ENCODE data around the gene POLE.
"Not testable (repeated sequence)": the region's sequence is repeated elsewhere in the genome, so short reads cannot be mapped to it uniquely, and the experiment has no call there.

The POLE gene

DNA sequence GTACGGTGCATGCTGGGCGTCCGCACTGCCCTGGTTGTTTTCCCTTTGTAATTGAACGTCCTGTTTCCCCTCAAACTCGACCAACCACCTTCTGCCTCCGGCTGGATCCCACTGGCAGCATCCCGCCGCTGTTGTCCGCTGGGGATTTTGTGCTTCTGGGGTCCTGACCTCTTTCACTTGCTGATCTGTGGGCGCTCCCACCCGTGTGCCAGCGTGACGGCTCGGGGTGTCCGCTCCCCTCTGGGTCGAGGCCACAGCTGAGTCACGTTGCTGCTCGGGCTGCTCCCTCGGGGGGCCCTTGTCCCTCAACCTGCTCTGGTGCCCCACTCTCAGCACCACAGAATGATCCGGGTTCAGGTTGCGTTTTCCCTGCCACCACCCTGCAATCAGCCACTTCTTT is 31.5 kb upstream of the POLE start:
- no peak for DNase-seq

DNA sequence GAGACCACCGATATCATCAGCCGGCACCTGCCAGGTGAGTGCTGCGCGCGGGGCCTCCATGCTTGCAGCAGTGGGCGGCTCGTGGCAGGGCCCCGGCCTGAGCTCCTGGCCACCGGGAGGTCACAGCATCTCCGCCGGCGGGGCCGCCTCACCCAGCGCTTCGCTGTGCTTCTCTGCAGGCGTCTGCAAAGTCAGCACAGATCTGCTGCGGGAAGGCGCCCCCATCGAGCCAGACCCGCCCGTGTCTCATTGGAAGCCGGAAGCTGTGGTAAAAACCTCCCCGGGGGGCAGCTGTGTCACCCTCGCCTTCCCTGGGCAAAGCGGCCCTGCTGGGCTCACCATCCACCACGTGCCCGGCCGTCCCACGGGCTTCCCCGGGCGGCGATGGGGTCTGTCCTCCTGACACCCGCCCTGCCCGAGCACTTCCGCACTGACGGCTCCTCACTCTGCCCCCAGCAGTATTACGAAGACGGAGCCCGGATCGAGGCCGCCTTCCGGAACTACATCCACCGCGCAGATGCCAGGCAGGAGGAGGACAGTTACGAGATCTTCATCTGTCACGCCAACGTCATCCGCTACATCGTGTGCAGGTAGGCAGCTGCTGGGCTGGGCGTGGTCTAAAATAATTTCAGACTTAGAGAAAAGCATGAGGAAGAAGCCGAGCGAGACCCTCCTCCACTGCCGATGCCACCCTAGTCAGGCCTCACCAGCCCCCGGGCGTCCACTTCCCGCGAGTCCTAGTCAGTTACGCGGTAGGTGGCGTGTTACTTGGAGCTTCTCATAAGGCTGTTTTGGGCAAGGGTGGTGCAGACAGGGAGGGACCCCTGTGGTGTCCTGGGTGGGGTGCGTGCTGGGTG is 30.6 kb upstream of the POLE start:
- DNase-seq: no peak

DNA sequence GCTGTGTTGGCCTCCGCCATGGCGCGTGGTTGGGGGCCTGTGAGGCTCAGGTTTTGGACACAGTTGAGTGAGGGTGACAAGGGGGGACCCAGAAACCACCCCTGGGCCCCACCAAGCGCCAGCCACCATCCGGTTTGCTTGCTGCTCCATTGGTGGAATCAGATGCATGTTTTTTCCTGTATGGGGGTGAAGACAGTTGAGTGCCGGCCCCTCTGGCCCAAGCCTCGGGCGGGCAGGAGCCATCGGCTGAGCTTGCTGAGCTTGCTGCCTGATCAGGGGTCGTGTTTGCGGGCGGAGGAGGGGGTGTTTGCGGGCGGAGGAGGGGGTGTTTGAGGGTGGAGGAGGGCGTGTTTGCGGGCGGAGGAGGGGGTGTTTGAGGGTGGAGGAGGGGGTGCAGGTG is 29.9 kb upstream of the POLE start:
- DNase-seq: no peak

DNA sequence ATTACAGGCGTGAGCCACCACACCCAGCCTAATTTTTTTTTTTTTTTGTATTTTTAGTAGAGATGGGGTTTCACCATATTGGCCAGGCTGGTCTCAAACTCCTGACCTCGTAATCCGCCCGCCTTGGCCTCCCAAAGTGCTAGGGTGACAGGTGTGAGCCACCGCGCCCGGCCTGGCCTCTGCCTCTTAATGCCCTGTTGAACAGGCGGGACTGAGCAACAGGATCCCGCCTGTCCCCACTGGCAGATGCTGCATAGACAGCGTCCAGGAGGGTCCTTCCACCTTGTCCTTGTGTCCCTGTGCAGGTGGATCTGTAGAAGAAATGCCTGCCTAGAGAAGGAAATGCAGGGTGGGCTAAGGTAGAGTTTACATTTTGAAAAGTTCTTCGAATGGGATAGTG is 29.2 kb upstream of the POLE start:
- no peak for DNase-seq

DNA sequence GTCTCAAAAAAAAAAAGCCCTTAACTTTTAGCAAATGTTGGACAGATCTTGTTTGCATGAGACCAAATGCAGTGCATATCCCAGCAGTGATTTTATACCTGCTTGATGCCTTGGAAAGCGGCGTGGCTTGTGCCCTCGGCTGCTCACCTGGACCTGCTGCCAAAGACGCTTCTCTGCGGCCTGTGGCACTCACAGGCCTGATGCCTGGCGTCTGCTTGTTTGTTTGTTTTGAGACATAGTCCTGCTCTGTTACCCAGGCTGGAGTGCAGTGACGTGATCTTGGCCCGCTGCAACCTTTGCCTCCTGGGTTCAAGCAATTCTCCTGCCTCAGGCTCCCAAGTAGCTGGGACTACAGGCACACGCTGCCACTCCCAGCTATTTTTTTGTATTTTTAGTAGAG is 28.7 kb upstream of the POLE start:
- DNase-seq: no peak

DNA sequence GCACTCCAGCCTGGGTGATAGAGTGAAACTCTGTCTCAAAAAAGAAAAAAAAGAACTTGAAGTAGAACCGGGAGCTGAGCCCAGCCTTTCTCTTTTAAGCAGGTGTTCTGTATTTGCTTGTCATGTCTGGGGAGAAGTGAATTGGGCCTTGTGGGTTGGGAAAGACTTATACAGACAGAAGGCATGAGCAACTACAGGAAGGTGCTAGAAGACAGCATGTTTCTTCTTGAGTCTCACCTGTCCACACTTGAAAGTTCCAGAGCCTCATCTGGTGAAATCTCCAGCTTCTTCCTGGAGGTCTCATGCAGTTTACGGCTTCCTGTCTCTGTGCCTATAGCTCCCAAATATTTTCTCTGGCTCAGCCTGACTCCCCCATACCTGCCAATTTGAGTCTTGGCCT is 26.0 kb upstream of the POLE start:
- no peak for DNase-seq

DNA sequence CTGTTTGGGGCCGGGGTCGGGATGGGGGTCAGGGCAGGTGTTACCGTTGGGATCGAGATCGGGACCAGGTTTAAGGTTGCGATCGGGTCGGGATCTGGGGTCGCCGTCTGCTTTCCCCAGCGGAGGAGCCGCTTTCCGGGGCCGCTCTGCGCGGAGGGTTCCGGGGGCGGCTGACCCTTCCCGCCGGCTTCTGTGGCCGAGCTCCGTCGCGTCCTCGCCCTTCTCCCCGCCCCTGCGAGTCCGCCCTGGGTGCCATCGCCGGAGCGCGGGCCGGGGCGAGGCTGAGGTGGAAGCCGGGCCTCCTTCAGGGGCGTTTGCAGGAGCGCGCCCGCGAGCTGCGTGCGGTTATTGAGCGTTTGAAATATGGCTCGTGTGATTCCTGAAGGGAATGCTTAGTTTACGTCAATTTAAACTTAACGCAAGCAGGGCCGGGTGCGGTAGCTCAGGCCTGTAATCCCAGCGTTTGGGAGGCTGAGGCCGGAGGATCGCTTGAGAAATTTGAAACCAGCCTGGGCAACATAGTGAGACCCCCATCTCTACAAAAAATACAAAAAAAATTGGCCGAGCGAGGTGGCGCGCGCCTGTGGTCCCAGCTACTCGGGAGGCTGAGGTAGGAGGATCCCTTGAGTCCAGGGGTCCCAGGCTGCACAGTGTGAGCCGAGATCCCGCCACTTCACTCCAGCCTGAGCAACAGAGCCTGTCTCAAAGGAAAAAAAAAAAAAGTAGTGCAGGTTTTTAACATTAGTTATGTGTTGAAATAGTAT is 24.1 kb upstream of the POLE start:
- DNase-seq: no peak

DNA sequence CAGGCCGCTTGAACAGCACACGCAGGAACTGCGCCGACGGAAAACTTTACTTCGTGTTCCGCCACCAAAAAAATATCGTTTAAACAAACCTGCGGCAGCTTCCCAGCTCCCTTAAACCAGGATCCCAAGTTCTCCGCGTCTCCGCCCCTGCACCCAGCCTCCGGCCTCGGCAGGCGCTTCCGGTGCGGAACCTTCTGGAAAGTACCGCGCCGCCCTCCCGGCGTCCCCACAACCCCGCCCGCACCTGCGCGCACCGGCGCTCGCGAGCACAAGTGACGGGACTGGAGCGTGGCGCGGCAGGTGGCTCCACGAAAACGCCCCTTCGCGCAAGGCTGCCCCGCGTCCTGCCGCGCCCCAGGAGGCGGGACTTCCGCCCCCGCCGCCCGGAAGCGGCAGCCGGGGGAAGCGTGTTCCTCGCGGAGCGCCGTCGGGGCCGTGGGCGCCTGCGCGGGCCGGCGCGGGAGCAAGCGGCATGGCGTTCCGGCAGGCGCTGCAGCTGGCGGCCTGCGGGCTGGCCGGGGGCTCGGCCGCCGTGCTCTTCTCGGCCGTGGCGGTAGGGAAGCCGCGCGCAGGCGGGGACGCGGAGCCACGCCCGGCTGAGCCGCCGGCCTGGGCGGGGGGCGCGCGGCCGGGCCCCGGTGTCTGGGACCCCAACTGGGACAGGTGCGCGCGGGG is 23.4 kb upstream of the POLE start, which contains the start of gene PGAM5:
TSS of gene PGAM5 (plus strand) at position 438 of the 675 bp plus-strand sequence. CDS start at position 473, 35 bp downstream.
- DNase-seq: peak in 1 of 2 experiments; percentile 48

DNA sequence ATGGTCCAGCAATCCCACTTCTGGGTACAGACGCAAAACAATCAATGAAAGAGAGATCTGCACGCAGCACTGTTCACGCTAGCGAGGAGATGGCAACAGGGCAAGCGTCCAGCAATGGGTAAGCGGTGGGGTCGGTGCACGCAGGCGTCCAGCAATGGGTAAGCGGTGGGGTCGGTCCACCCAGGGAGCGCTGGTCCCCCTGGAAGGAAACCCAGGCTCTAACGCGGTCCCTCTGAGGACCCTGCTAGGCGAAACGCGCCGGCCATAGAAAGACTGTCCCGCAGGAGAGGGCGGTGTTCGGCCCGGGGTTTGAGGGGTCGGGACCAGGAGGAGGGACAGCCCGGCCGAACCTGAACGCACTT is 22.9 kb upstream of the POLE start:
- DNase-seq: no peak

DNA sequence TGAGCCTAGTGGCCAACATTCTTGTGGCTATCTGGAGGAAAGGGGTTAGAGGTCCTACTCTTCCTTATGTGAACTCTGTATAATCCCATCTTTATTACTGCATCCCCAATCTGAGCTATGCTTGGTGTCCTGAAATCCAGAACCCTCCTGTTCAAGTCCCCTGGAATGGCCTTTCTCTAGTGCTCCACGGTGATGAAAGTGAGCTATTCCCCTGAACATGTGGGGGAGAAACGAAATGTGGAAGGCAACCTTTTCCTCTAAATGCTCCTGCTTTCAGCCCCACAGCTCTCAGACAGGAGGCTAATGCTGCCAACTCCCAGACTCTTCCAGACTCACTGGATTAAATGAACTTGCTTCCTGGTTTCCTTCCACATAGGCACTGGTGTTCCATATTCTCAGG is 21.0 kb upstream of the POLE start:
- DNase-seq: no peak

DNA sequence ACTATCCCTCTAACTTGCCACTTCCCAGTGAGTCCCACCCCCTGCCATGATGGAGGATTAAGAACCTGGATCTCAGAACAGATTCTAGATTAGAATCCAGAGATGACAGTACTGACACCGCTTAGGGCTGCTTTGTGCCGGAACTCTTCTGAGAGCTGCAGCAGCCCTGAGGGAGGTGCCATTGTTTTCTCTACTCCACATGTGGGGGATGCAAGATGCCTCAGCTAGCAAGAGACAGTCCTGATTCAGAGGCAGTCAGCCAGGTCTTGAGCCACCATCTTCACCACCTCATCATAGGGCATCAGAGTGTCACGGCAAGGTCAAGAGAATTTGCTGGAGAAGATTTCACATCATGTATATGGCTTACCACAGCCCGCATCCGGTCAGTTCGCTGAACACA is 20.1 kb upstream of the POLE start:
- no peak for DNase-seq

DNA sequence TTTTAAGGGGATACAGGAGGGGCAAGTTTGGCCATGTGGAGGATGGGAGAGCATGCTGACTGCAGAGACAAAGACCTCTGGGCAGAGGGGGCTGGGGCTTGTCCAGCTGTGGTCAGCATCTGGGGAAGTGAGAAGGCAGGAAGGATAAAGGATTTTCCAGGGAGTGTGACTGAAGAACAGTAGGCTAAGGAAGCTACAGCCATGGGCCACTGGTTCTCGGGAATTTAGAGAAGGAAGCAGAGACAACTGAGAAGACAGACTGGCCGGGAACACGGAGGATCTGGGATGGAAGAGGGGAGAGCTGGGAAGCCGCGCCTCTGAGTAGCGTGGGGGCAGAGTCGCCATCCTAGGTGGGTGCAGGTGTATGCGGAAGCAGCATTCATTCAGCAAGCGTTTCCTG is 16.5 kb upstream of the POLE start:
- no peak for DNase-seq

DNA sequence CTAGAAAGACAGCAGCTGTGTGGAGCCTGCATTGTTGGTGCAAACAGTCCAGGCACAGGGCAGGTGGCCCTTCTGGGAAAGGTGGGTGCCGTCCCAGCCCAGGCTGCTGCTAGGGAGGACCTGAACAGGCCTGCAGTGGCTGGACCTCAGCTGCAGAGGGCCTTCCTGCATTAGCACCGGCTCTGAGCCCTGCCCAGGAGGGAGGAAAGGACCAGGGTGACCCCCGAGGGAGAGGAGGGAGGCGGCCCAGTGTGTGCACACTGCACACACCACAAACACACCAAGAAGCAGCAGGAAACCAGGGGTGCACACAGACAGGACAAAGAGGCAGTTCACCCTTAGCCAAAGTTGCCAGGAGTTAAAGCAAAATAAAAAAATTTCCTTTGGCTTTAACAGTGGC is 15.5 kb upstream of the POLE start:
- no peak for DNase-seq

DNA sequence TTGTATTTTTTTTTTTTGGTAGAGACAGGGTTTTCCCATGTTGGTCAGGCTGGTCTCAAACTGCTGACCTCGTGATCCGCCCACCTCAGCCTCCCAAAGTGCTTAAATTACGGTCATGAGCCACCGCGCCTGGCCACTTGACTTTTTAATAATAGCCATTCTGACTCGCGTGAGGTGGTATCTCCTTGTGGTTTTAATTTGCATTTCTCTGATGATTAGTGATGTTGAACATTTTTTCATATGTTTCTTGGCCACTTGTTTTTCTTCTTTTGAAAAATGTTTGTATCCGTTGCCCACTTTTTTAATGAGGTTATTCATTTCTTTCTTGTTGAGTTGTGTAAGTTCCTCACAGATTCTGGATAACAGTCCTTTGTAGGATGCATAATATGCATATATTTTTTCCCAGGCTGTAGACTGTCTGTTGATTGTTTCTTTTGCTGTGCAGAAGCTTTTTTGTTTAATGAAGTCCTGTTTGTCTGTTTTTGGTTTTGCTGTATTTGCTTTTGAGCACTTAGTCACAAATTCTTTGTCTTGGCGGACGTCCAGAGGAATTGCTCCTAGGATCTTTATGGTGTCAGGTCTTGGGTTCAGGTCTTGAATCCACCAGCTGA is 13.2 kb upstream of the POLE start:
- no peak for DNase-seq

DNA sequence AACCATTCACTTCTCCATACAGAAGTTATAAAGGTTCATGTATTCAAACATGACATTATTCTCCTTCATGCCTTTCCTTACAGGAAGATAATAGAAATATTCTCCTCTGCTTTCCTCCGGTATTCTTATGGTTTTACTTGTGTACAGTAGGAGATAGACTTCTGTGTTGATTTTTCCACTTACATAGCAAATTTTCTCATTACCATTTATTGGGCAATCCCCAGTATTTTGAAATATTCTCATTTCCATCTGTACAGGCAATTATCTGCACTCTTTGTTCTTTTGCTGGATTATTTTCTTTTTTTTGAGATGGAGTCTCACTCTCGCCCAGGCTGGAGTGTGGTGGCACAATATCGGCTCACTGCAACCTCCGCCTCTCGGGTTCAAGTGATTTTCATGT is 11.2 kb upstream of the POLE start:
- DNase-seq: no peak

DNA sequence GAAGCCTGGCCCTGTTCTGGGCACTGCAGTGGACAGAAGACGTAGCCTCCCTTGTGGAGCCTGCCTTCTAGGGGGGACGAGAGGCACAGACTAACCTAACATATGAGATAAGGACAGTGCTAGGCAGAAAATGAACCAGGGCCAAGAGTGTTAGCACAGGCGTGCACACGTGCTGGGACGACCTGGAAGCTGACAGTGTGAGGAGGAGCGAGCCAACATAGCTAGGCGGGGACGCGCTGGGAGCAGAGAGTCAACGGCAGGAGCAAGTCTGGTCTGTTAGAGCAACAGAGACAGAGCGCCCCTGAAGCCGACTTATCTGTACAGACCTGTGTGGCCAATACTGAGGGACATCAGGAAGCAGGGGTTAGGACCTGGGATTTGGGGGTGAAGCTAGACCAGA is 8.3 kb upstream of the POLE start:
- no peak for DNase-seq

DNA sequence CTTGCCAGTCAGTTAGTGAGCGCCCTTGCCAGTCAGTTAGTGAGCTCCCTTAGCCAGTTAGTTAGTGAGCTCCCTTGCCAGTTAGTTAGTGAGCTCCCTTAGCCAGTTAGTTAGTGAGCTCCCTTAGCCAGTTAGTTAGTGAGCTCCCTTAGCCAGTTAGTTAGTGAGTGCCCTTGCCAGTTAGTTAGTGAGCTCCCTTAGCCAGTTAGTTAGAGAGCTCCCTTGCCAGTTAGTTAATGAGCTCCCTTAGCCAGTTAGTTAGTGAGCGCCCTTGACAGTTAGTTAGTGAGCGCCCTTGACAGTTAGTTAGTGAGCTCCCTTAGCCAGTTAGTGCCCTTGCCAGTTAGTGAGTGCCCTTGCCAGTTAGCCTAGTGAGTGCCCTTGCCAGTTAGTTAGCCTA is 7.7 kb upstream of the POLE start:
- not testable (repeated sequence) for DNase-seq

DNA sequence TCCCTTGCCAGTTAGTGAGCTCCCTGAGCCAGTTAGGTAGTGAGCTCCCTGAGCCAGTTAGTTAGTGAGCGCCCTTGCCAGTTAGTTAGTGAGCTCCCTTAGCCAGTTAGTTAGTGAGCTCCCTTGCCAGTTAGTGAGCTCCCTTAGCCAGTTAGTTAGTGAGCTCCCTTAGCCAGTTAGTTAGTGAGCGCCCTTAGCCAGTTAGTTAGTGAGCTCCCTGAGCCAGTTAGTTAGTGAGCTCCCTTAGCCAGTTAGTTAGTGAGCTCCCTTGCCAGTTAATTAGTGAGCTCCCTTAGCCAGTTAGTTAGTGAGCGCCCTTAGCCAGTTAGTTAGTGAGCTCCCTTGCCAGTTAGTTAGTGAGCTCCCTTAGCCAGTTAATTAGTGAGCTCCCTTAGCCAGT is 4.9 kb upstream of the POLE start:
- not testable (repeated sequence) for DNase-seq

DNA sequence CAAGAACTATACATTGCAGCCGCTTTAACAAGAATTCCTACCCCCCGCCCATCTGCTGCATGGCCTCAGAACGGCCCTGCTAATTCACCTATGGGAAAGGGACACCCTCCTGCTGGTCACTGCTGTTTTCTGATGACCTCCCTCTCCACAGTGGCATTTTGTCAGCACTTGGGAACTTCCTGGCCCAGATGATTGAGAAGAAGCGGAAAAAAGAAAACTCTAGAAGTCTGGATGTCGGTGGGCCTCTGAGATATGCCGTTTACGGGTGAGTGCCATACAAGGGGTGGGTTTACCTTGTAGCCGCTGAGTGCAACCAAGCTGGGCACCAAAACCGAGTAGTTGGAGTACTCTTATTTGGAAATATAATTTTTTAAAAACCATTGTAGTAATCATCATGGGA is 3.0 kb upstream of the POLE start:
- no peak for DNase-seq

DNA sequence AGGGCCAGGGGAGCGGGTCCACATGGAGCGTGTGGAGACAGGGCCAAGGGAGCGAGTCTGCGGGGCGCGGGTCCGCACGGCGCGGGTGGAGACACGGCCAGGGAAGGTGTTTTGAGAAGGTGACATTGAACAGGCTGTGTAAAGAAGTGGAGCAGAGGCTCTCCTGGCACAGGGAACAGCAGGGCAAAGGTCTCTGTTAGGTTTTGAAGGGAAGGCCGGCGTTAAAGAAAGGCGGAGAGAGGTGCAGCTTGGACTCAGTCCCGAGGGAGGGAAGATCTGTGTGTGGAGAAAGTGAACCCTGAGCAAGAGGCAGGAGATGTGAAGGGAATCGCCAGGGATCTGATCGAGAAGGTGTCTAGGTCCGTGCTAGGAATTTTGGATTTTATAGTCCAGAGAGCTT is 2.1 kb upstream of the POLE start:
- DNase-seq: peak in 1 of 2 experiments; percentile 13

DNA sequence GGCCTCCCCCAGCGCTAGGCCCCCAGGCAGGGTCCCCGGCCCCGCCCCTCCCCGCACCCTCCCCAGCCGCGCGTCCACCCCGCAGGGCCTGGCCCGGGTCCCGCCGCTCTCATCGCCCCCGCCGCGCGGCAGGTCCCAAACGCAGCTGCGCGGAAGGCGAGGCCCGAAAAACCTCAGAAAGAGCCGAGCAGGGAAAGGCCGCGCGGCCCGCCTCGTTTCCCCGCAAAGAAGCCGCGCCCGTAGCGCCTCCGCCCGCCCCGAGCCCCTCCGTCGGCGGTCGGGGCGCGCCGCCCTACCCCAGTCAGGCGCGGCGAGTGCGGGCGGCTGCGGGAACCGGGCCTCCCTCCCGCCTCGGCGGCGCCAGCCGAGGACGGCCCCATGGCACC is 324 bp downstream of the POLE start:
- DNase-seq: no peak

DNA sequence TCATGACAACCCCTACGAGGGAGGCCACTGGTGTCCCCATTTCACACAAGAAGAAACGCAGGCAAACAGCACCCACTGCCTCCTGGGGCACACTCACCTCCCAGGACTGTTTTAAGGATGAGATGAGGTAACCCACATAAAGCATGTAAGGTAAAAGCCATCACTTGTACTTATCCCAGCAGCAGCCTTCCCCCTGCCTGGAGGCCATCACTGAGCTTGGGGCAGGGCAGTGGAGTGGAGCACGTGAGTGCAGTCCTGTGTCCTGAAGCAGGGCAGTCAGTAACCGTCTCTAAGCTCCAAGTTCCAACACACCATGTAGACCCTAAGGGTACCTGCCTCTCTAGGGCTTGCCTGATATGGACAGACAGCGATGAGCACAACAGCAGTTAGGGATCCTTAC is 1.7 kb downstream of the POLE start:
- no peak for DNase-seq

DNA sequence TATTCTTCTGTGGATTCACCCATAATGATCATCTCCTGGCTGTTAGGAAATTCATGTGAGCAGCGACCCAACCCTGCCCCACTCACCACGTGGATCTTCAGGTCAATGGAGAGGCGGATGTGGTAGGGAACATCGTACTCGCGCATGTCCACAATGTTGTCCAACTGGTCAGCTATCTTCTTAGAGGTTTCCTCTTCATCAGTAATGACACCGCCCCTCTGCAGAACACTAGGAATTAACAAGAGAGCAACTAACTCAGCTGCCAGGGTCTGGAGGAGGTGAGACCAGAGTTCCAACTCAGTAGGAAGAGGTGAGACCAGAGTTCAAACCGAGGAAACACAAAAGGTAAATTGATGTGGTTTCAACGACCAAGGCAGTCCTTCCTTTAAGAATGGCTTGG is 9.7 kb downstream of the POLE start:
- DNase-seq: no peak
